GM18498 (cell line): ENCODE data around the gene FRY.

ENCODE experiments used
- ATAC-seq: cut with Tn5 transposase; IDR thresholded peaks from one replicate; pipeline ENCODE4 v1.9.1; 2021; ENCODE audit warnings: mild to moderate bottlenecking, moderate library complexity; ENCODE audit not compliant: unreplicated experiment

Gene FRY

DNA sequence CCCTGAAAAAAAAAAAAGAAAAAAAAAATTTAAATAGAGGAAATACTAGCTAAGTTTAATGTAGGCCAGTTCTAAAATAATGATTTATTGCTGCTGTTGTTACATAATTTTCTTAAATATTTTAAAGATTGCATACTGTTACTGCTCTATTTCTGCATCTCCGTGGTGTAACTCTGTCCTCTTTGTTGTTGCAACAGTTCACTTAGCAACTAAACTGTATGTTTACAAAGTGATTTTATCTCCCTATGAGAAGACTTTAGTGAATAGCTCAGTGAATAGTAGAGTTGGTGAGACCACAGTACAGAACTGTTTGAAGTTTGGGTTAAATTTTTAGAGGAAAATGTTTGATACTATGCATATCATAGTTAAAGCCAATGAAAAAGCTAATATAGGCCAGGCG lies 303.1 kb downstream of the FRY start:
- no peak for ATAC-seq

DNA sequence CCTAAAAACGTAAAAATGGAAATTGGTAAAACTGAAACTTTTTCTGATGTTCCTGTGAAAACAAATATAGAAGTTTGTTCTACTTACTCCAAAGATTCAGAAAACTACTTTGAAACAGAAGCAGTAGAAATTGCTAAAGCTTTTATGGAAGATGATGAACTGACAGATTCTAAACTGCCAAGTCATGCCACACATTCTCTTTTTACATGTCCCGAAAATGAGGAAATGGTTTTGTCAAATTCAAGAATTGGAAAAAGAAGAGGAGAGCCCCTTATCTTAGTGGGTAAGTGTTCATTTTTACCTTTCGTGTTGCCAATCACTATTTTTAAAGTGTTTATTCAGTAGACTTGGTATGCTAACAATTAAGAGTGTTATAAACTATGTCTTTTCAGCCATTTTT lies 309.3 kb downstream of the FRY start:
- ATAC-seq, result no peak

DNA sequence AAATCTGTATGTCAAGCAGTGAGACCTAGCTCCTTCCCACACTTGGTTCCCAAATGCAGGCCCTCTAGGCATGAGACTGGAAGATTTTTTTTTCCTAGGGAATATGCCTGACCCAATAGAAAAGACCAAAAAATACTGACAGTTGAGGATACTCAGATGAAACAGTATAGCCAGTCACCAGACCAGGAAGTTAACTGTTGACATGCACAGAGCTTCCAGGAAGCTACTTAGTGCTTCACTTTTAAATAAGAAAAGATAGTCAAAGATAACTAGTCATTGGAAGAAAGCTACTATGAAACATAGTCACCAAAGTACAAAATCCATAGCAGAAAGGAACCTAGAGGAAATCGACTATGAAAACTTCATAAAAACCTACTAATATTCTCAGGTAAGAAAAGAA lies 316.1 kb downstream of the FRY start:
- no peak for ATAC-seq
